ENCODE measurements around the gene ERAP2. TPM values are rescaled to one million over a fixed set of nuclear protein-coding genes. Genes with fewer than 3 reads are reported as not detected.

The ERAP2 gene
- total and polyA plus RNA-seq, 2 of the 13 experiments (the other 11 are each of a cell fraction or from before 2014, with no cell fraction given): 12.8 to 16.6 TPM

- peaks cover 50% of the 10 kb centered on the region for H3K4me1 ChIP-seq (ENCODE audit: insufficient read depth, low read length)
- ATAC-seq: no peak
- DNase-seq (ENCODE audit: low spot score): no peak
- BruUV-seq (replicated peaks): no TSS peak
- H2AFZ ChIP-seq (ENCODE audit: low read length): no peak overlapping the region
- no peak overlapping the region for H3K9ac ChIP-seq (ENCODE audit: insufficient read depth, low read depth, low read length)
- no peaks in the 10 kb centered on the region for H3K36me3 ChIP-seq (replicated peaks in 1 of 2; ENCODE audit: control insufficient read depth in 1 of 2, insufficient read depth in 2 of 2, low read length in 2 of 2)
- H3K4me3 ChIP-seq (replicated peaks in 1 of 3; ENCODE audit: insufficient read depth in 1 of 3, low read depth in 2 of 3, low read length in 3 of 3): no peak overlapping the region
- CTCF ChIA-PET (ENCODE audit: low intra/inter-chr PET ratio, low total read pairs): no interaction called here
- no peaks in the 10 kb centered on the region for H3K79me2 ChIP-seq (ENCODE audit: insufficient read depth, low read length)
- H3K4me2 ChIP-seq (ENCODE audit: low read depth, low read length): no peak overlapping the region
- H3K27me3 ChIP-seq (ENCODE audit: control insufficient read depth in 1 of 2, insufficient read depth in 2 of 2, low read length in 2 of 2): no peaks in the 10 kb centered on the region; a peak in 1 of 5 replicates
- POLR2A ChIA-PET: no interaction called here
- no peak for FAIRE-seq
- no peaks in the 10 kb centered on the region for H4K20me1 ChIP-seq (ENCODE audit: insufficient read depth, low read length)
- H3K9me3 ChIP-seq (ENCODE audit: low read length): no peaks in the 10 kb centered on the region
- intact Hi-C loops (cut with micrococcal nuclease; ENCODE audit: unreplicated experiment): no loop called here
- in situ Hi-C loops (cut with HindIII; ENCODE audit: extremely low pct_ligation_motif_present, low pct_unique_long_range_greater_than_20kb): loop anchor here (10.0 kb wide), 1 partner anchor 293 kb away; no protein-coding TSS in a partner anchor
- 84% methylated on average over 1 of the region's 1 CpG for WGBS (ENCODE audit: low lambda C conversion rate)
- no peak overlapping the region for H3K27ac ChIP-seq (ENCODE audit: extremely low read length, insufficient read depth, low read length)
- TF ChIP-seq, protein P1, sequence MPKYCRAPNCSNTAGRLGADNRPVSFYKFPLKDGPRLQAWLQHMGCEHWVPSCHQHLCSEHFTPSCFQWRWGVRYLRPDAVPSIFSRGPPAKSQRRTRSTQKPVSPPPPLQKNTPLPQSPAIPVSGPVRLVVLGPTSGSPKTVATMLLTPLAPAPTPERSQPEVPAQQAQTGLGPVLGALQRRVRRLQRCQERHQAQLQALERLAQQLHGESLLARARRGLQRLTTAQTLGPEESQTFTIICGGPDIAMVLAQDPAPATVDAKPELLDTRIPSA (CRISPR knock-in tag; IDR thresholded peaks at IDR 0.05; ENCODE audit: borderline replicate concordance): no peak
- TF ChIP-seq GPN1 (CRISPR knock-in tag; IDR thresholded peaks at IDR 0.05; ENCODE audit: borderline replicate concordance) (no peak), NCOA2 (CRISPR knock-in tag; IDR thresholded peaks at IDR 0.05) (no peak), ZFP90 (CRISPR knock-in tag; IDR thresholded peaks at IDR 0.05; ENCODE audit: borderline replicate concordance) (no peak), ZNF33B (CRISPR knock-in tag; IDR thresholded peaks at IDR 0.05) (no peak), TRIM24 (CRISPR knock-in tag; IDR thresholded peaks at IDR 0.05) (no peak), ASH2L (IDR thresholded peaks at IDR 0.05; ENCODE audit: insufficient read length, low read depth, low read length) (no peak), CHCHD3 (CRISPR knock-in tag; IDR thresholded peaks at IDR 0.05) (no peak), ZNF788 (CRISPR knock-in tag; IDR thresholded peaks at IDR 0.05; ENCODE audit: borderline replicate concordance) (no peak), ZNF230 (CRISPR knock-in tag; IDR thresholded peaks at IDR 0.05) (no peak), THRA (CRISPR knock-in tag; IDR thresholded peaks at IDR 0.05; ENCODE audit: borderline replicate concordance) (no peak), HMGXB4 (CRISPR knock-in tag; IDR thresholded peaks at IDR 0.05; ENCODE audit: borderline replicate concordance in 1 of 2, low read depth in 1 of 2) (no peak), EZH2 (conservative IDR thresholded peaks at IDR 0.05; ENCODE audit: low read depth, low read length) (no peak), NFKB2 (CRISPR knock-in tag; IDR thresholded peaks at IDR 0.05; ENCODE audit: borderline replicate concordance) (no peak), RXRA (CRISPR knock-in tag; IDR thresholded peaks at IDR 0.05) (no peak), TFAP4 (IDR thresholded peaks at IDR 0.05; ENCODE audit: borderline replicate concordance, low read depth) (no peak), KLF12 (CRISPR knock-in tag; IDR thresholded peaks at IDR 0.05; ENCODE audit: borderline replicate concordance) (no peak)
- TF ChIP-seq, protein P2, sequence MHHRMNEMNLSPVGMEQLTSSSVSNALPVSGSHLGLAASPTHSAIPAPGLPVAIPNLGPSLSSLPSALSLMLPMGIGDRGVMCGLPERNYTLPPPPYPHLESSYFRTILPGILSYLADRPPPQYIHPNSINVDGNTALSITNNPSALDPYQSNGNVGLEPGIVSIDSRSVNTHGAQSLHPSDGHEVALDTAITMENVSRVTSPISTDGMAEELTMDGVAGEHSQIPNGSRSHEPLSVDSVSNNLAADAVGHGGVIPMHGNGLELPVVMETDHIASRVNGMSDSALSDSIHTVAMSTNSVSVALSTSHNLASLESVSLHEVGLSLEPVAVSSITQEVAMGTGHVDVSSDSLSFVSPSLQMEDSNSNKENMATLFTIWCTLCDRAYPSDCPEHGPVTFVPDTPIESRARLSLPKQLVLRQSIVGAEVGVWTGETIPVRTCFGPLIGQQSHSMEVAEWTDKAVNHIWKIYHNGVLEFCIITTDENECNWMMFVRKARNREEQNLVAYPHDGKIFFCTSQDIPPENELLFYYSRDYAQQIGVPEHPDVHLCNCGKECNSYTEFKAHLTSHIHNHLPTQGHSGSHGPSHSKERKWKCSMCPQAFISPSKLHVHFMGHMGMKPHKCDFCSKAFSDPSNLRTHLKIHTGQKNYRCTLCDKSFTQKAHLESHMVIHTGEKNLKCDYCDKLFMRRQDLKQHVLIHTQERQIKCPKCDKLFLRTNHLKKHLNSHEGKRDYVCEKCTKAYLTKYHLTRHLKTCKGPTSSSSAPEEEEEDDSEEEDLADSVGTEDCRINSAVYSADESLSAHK (CRISPR knock-in tag; IDR thresholded peaks at IDR 0.05; ENCODE audit: borderline replicate concordance): no peak
Measured at GRCh38 chr5:96871686-96872085, 4.6 kb upstream of the ERAP2 start.

All from HepG2 (cell line).